ENCODE results near the gene DLG2. TPM values are rescaled to one million over a fixed set of nuclear protein-coding genes. Genes with fewer than 3 reads are reported as not detected.

Gene DLG2
- total RNA-seq, 1 experiment from 2014 or later, result 17.5 TPM

DNA sequence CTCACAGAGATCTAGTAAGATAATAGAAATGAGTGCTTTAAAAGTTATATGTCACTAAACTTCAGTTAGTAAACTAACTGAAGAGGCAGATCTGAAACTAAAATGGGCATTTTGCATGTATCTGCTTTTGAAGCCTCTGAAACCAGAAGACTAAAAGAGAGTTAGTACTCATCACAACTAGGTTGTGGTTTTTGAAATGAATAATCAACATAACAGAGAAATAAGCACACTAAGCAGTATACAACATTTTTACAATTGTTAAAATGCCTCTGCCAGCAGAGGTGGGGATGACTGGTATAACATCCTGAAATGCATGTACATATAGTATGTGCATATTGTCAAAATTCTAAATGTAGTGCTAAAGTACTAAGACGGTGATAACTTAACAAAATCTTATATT is 564.5 kb downstream of the DLG2 start:
- no peaks in the 10 kb centered on the region for H3K27me3 Mint-ChIP-seq (ENCODE audit: low read depth)
- no peaks in the 10 kb centered on the region for H3K4me1 Mint-ChIP-seq
- H3K4me3 Mint-ChIP-seq, result no peak overlapping the region
- ATAC-seq (no peak), DNase-seq (ENCODE audit: low spot score) (no peak)
- no peaks in the 10 kb centered on the region for H3K36me3 Mint-ChIP-seq
- H3K27ac Mint-ChIP-seq, result no peak overlapping the region
- ChIA-PET CTCF (no interaction called here), POLR2A (no interaction called here)
- TF ChIP-seq SP1 (CRISPR knock-in tag; conservative IDR thresholded peaks at IDR 0.05), result no peak
- TF ChIP-seq, protein P1, sequence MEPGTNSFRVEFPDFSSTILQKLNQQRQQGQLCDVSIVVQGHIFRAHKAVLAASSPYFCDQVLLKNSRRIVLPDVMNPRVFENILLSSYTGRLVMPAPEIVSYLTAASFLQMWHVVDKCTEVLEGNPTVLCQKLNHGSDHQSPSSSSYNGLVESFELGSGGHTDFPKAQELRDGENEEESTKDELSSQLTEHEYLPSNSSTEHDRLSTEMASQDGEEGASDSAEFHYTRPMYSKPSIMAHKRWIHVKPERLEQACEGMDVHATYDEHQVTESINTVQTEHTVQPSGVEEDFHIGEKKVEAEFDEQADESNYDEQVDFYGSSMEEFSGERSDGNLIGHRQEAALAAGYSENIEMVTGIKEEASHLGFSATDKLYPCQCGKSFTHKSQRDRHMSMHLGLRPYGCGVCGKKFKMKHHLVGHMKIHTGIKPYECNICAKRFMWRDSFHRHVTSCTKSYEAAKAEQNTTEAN (CRISPR knock-in tag; IDR thresholded peaks at IDR 0.05), result no peak
- TF ChIP-seq, protein P2, sequence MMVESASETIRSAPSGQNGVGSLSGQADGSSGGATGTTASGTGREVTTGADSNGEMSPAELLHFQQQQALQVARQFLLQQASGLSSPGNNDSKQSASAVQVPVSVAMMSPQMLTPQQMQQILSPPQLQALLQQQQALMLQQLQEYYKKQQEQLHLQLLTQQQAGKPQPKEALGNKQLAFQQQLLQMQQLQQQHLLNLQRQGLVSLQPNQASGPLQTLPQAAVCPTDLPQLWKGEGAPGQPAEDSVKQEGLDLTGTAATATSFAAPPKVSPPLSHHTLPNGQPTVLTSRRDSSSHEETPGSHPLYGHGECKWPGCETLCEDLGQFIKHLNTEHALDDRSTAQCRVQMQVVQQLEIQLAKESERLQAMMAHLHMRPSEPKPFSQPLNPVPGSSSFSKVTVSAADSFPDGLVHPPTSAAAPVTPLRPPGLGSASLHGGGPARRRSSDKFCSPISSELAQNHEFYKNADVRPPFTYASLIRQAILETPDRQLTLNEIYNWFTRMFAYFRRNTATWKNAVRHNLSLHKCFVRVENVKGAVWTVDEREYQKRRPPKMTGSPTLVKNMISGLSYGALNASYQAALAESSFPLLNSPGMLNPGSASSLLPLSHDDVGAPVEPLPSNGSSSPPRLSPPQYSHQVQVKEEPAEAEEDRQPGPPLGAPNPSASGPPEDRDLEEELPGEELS (CRISPR knock-in tag; IDR thresholded peaks at IDR 0.05), result no peak
- H3K9me3 Mint-ChIP-seq, result no peaks in the 10 kb centered on the region

GRCh38 chr11:85052636-85053035 is 574.5 kb downstream of the DLG2 start:
- ChIA-PET CTCF (interaction anchor here (1.0 kb wide), 1 partner anchor 25 kb away, joined by 3 read pairs; no protein-coding TSS in a partner anchor), POLR2A (no interaction called here)
- Mint-ChIP-seq H3K36me3 (no peaks in the 10 kb centered on the region), H3K9me3 (no peaks in the 10 kb centered on the region), H3K4me1 (peaks cover 12% of the 10 kb centered on the region), H3K27ac (no peak overlapping the region), H3K4me3 (no peak overlapping the region), H3K27me3 (ENCODE audit: low read depth) (no peaks in the 10 kb centered on the region)
- DNase-seq (ENCODE audit: low spot score) (no peak), ATAC-seq (no peak)
- TF ChIP-seq FOXJ3 (CRISPR knock-in tag; IDR thresholded peaks at IDR 0.05; ENCODE audit: borderline replicate concordance) (no peak), ATF3 (CRISPR knock-in tag; conservative IDR thresholded peaks at IDR 0.05) (no peak), ESRRA (CRISPR knock-in tag; IDR thresholded peaks at IDR 0.05; ENCODE audit: borderline replicate concordance) (no peak), STAT6 (CRISPR knock-in tag; conservative IDR thresholded peaks at IDR 0.05; ENCODE audit: low read depth) (no peak), ZBTB21 (CRISPR knock-in tag; IDR thresholded peaks at IDR 0.05; ENCODE audit: borderline replicate concordance) (no peak), E2F1 (CRISPR knock-in tag; IDR thresholded peaks at IDR 0.05) (no peak), ZNF263 (CRISPR knock-in tag; IDR thresholded peaks at IDR 0.05; ENCODE audit: low read depth) (no peak), MLX (CRISPR knock-in tag; IDR thresholded peaks at IDR 0.05) (no peak), FOXK1 (CRISPR knock-in tag; IDR thresholded peaks at IDR 0.05) (no peak)
- TF ChIP-seq, protein P3, sequence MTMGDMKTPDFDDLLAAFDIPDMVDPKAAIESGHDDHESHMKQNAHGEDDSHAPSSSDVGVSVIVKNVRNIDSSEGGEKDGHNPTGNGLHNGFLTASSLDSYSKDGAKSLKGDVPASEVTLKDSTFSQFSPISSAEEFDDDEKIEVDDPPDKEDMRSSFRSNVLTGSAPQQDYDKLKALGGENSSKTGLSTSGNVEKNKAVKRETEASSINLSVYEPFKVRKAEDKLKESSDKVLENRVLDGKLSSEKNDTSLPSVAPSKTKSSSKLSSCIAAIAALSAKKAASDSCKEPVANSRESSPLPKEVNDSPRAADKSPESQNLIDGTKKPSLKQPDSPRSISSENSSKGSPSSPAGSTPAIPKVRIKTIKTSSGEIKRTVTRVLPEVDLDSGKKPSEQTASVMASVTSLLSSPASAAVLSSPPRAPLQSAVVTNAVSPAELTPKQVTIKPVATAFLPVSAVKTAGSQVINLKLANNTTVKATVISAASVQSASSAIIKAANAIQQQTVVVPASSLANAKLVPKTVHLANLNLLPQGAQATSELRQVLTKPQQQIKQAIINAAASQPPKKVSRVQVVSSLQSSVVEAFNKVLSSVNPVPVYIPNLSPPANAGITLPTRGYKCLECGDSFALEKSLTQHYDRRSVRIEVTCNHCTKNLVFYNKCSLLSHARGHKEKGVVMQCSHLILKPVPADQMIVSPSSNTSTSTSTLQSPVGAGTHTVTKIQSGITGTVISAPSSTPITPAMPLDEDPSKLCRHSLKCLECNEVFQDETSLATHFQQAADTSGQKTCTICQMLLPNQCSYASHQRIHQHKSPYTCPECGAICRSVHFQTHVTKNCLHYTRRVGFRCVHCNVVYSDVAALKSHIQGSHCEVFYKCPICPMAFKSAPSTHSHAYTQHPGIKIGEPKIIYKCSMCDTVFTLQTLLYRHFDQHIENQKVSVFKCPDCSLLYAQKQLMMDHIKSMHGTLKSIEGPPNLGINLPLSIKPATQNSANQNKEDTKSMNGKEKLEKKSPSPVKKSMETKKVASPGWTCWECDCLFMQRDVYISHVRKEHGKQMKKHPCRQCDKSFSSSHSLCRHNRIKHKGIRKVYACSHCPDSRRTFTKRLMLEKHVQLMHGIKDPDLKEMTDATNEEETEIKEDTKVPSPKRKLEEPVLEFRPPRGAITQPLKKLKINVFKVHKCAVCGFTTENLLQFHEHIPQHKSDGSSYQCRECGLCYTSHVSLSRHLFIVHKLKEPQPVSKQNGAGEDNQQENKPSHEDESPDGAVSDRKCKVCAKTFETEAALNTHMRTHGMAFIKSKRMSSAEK (CRISPR knock-in tag; IDR thresholded peaks at IDR 0.05; ENCODE audit: borderline replicate concordance), result no peak
- TF ChIP-seq, protein P4, sequence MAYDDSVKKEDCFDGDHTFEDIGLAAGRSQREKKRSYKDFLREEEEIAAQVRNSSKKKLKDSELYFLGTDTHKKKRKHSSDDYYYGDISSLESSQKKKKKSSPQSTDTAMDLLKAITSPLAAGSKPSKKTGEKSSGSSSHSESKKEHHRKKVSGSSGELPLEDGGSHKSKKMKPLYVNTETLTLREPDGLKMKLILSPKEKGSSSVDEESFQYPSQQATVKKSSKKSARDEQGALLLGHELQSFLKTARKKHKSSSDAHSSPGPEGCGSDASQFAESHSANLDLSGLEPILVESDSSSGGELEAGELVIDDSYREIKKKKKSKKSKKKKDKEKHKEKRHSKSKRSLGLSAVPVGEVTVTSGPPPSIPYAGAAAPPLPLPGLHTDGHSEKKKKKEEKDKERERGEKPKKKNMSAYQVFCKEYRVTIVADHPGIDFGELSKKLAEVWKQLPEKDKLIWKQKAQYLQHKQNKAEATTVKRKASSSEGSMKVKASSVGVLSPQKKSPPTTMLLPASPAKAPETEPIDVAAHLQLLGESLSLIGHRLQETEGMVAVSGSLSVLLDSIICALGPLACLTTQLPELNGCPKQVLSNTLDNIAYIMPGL (CRISPR knock-in tag; IDR thresholded peaks at IDR 0.05), result no peak
- TF ChIP-seq, protein P5, sequence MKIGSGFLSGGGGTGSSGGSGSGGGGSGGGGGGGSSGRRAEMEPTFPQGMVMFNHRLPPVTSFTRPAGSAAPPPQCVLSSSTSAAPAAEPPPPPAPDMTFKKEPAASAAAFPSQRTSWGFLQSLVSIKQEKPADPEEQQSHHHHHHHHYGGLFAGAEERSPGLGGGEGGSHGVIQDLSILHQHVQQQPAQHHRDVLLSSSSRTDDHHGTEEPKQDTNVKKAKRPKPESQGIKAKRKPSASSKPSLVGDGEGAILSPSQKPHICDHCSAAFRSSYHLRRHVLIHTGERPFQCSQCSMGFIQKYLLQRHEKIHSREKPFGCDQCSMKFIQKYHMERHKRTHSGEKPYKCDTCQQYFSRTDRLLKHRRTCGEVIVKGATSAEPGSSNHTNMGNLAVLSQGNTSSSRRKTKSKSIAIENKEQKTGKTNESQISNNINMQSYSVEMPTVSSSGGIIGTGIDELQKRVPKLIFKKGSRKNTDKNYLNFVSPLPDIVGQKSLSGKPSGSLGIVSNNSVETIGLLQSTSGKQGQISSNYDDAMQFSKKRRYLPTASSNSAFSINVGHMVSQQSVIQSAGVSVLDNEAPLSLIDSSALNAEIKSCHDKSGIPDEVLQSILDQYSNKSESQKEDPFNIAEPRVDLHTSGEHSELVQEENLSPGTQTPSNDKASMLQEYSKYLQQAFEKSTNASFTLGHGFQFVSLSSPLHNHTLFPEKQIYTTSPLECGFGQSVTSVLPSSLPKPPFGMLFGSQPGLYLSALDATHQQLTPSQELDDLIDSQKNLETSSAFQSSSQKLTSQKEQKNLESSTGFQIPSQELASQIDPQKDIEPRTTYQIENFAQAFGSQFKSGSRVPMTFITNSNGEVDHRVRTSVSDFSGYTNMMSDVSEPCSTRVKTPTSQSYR (CRISPR knock-in tag; IDR thresholded peaks at IDR 0.05), result no peak

All from WTC11 (cell line).